ENCODE results near the gene SOX13.

Gene SOX13

DNA sequence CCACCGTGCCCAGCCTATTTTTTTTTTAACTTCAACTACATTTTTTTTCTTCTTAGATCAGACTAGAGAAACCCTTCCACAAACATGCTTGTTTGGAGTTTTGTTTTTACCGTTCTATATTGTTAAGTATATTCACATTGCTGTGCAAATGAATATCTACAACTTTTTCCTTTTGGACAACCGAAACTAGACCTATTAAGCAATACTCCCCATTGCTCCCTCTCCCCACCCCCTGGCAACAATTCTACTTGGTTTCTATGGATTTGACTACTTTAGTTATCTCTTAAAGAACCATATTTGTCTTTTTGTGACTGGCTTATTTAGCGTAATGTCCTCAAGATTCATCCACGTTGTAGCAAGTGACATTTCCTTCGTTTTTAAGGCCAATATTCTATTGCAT, 59.8 kb downstream of the SOX13 start:
- no peak for DNase-seq

DNA sequence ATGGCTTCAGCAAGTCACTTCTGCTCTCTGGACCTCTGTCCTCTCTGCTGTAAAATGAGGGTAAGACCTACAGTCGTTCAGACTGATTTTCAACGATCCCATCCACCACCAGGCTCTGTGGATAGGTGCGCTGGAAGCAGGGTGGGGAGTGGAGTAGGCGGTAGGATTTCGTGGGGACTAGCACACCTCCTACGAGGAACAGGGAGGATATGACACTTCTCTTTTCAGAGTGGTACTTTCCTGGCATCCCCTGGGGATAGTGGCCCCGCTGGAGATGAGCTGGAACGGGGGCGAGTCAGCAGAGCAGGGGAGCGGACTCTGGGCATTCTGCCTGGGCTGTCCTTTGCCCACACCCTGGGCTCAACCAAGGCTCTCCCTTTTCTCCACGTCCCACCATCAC, 61.2 kb downstream of the SOX13 start:
- DNase-seq = no peak

DNA sequence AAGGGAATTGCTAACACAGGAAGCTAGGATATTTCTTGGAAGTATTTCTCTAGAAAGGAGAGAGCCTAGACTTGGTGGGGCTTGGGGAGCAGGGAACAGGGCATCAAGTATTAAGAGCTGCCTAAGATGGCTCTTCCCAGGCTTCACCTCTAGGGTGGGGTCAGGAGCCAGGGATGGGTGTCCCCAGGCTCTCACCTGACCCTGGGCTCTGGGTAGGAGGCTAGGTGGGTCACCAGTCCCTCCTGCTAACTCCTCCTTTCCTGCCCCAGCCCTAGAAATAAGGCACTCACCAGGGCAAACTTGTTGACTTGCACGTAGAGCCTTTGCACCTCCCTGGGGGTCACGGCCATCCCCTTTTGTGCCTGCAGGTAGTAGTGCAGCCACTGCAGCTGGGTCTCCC, 63.9 kb downstream of the SOX13 start:
- no peak for DNase-seq

DNA sequence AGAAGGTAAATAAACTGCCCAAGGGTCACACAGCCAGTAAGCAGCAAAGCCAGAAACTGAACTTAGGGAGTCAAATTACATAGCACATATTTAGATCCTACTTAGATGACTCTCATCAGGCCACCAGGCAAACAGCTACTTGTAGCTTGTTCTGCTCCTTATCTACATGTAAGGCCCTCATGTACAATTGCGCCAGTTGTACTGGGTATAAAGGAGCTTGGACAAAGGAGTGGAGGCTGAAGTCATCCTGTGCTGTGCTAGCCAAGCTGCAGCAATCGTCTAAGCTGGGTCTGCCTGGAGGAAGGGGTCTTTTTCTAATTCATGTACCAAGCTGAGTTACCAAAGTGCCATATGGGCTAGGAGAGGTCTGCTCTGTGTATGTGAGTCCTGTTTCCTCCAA, 66.2 kb downstream of the SOX13 start:
- no peak for DNase-seq

DNA sequence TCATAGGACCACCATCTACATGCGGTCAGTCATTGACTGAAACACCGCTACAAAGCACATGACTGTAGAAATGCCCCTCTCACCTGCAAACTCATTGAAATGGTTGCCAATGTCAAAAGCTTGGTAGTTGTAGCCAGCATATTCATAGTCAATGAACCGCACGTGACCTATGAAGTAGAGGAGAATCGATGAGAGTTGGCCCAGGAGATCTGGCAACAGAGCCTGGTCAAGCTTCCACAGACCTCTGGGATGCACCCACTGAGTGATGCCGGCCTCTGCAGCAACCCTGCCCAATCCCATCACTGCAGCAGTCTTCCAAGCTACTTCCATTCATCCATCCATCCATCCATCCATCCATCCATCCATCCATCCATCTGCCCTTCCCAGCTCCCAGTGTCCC, 67.0 kb downstream of the SOX13 start:
- DNase-seq = no peak

DNA sequence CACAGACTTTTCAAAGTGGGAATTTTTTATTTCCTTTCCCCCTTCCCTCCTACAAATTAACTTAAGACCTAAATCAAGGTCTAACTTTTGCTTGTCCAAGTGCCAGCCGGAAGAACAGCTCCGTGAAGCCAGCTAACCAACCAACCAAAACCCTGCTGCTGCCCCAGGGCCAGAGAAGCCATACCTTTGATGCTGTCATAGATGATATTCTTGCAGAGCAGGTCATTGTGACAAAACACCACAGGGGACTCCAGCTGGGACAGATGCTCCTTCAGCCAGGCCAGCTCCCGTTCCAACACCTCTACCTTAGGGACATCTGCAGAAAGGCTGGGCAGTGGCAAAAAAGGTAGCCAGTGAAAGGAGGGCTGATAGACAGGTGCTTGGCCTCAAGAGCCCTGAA, 68.2 kb downstream of the SOX13 start:
- DNase-seq = no peak

DNA sequence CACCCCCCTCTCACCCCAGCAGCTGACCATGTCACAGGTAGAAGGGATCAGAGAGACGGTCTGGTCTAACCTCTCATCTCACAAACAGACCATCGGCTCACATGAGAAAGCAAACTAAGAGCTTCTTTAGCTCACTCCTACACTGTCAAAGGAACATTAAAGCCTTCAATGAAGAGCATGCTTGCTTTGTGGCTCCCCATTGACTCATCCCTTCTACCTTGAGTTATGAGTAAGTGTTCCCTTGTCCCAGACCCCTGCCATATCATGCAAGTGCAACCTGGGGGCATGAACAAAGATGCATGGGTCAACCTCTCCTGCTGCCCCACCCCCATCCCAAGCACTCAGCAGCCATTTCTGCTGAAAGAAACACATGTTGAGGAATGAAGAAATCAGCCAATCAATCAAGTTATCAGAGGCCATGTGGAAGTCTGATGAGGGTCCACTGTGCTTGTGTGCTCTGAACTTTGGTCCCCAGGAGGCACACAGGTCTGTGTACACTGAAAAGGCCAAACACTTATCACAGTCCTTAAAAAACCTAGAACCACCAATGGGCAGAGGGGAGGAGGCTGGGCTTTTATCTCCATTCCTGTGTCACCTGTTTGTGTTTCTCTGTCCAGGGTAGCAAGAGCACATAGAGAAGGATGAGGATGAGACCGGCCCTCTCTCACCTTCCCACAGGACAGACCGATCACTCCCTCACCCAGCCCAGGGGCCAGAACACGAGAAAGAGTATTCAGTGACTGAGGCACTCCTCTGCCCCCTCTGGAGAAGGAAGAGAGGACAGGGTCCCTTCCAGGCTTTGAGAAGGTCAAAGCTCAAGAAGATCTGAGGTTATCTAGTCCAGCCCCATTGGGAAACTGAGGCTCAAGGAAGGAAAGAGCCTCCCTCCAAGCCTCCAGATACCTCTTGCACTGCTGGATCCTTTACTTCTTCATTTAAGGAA, 69.4 kb downstream of the SOX13 start:
- no peak for DNase-seq

DNA sequence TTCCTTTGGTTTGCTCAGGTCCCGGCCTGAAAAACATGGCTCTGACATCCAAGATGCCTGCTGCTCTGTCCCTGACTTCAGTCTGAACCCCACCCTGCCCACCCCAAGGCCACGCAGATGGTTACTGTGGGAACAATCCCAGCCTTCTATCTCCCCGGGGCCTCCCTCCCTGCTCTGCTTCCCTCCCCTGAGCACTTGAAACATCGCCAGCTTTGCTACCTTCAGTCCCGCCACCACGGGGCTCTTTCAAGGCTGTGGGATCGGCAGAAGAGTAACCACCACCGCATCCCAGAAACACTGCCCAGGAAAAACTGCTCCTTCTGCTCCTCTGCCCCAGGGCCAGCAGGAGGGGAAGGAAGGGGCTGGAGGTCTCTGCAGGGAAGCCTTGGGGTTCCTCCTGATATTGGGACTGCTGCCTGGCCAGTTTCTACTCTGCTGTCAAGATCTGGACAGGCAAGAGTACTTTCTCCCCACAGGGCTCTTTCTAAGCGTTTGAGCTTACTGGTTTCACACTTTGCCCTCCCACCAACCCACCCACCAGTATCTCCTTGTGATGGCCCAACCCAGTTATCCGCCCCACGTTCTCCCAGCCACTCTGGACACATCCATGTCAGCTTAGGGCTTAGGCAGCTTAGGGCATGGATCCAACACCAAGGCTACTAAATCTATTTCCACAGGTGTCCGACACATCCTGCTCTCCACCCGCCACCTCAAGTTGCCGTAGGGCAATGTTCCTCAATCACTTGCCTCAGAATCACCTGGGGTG, 70.5 kb downstream of the SOX13 start:
- DNase-seq = no peak

DNA sequence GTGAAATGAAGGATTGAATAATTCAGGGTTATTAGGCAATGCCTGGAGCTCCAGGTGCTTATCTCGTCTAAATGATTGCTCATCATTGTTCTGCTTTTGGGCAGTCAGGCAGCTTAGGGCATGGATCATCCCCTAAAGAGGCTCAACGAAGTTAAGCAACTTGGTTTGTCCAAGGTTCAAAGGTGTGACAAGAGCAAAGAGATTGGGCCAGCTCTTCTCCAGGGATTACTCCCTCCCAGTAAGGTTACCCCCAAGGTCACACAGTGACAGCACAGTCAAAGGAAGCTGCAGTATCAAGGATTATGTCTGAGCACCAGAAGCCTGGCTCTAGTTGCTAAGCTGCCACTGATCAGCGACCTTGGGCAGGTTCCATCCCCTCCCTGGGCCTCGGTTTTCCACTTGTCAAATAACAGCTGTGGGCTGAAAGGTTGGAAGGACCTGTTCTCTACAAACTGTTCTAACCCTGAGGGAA, 72.2 kb downstream of the SOX13 start:
- DNase-seq = no peak

DNA sequence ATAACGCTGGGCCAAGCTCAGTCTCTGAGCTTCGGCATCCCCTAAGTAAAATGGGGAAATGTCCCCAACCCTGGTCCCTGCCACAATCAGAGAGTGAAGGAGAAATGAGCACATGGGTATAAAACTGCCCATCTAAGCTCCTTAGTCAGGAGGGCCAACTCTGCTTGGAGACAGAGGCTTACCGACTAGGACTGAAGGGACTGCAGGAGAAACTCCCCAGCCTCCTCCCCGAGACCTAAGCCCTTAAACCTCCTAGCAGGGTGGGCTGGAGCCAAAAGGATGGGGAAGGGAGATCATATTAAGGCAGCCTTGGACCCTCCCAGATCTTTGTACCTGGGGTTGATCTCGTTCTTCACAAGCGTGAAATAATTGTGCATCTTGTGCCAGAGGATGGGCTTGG, 73.4 kb downstream of the SOX13 start:
- DNase-seq = no peak

DNA sequence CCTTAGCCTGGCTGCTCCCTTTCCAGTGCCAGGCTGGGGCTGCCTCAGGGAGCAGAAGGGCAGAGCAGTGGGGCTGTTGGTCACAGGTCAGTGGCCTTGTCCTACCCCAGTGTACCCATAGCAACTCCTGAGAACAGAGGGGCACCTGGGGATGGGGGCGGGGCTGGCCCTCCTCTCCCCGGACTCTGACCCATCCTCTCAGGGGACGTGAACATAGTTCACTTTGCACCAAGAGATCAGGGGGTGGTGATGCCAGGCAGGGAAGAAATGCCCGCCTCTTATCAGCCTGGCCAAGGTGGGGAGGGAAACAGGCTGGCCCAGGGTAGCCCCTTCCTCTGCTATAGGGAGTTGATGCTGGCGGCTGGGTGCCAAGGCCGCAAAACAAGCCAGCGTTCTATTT, 74.0 kb downstream of the SOX13 start:
- no peak for DNase-seq

DNA sequence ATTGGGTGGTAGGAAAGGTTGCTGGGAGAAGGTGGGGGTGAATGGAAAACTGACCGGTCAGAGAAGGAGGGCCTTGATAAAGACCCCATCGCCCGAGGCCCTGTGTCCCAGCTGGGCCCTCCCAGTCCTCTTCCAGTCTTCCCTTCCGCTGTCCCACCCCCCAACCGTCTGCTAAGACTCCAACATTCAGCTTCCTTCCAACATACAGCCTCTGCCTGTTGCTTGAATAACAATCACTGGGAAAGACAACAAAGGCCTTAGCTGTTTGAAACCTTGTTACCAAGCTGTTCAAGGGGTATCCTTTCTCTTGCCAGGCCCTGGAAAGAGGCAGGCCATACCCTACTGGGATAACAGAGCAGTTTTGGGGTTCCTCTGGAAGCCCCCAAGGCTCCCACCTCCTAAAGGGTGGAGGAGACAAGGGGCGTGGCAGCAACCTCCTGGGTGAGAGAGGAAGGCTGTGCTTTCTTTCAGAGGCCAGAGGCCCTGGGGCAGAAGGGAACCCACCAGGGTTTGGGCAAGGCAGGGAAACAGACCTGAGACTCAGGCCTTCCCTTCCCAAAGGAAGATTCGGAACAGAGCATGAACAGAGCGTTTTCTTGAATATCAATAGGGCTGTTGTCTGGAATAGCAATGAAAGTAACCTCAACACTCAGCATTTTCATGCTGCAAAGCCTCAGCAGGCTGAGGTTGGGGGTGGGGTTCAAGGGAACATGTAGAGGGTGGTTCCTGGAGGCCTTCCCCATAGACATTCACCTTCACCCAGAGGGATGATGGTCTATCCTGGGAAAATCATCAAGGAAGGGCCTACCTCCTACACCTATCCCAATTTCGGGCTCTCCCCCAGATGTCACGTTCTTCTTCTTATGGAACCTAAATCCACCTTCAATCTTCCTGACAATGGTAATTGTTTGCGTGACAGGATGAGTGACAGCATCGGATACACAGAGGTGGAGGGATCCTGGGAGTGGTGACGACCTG, 74.8 kb downstream of the SOX13 start:
- no peak for DNase-seq

DNA sequence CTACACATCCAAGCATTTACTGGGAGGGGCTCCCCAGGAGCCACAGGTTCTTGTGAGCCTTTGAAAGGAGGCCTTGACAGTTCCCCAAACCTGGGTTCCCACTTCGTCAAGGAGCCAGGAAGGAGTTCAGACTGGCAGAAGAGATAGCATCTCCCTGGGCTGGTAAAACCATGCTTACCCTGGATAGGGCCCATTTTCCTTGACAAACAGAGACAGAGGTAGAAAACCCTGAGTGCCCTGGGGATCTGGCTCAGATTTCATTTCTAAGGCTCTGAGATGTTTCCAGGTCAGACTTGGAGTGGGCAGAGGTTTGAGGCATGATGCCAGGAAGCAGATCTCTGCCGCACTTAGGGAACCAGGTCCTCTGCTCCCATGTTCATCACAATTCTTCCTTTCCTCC, 76.2 kb downstream of the SOX13 start:
- DNase-seq = no peak

DNA sequence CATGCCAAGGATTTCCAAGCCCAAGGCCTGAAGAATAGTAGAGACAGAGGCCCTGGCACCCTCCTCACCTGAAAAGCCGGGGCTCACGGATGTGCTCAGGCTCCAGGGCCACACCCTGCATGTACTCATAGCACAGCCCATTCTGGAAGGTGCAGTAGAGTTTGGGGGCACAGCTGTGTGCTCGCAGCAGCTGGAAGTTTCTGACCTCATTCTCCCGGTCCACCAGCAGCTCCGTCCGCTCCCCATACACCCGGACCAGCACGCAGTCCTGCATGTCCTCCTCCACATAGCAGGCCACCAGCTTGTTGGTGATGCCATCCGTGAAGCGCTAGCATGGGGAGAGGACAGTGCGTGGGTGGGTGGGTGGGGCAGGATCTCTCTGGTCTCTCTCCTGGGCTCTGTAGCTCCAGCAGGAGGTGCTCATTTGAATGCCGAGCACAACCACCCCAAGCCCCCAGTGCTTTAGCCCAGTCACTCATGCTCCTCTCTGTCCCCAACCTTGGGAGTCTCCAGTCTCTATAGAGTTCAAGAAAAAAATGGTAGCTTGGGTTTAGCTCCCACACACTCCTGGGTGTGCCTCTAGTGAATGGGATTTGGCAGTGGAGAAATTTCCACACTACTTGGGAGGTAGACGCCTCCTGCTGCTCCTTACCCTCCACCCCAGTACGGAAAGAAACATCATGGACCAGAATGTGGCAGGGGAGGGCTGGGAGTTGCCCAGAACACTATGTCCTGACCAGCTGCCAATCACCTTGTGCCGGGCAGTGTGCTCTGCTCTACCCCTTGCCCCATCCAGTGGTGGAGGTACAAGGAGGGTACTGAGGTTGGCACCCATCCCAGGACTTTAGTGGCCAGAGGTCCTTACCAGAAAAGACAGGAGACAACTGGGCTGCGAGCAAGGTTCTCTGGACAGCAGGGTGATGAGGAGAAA, 77.0 kb downstream of the SOX13 start:
- DNase-seq = no peak

DNA sequence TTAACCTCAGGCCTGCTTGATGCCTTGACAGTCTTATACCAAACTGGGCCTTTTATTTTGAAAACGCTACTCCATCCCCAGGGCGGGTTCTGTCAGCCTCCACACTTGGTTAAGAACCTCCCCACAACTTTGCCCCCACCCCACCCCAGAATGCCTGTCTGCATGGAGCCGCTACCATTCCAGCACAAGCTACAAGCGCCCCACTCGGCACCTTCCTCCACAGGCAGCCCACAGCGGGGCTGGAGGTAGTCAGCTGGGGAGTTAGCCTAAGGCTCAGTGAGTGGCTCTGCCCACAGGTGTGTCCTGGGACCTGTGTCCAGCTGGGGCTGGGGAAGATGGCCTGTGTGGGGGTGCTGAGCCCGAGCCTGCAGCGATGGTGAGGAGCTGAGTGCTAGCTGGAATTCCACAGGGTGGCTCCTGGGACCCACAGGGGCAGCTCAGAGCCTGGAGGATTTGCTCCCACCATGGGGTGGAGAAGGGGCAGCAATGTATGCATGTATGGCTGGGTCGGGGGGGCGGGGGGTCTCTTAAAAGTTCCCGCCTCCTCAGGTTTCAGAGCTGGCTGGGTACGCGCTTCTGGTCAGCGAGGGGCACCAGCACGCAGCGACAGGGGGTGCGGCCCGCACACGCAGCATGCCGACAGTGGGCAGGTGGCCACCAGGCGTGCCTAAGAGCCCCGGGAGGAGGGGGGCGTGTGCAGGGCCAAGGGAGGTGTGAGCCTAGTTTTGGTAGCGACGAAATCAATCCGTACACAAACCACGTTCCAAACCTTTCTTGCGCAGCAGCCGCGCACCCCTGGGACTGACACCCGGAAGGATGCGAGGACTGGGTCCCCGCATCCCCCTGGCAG, 78.0 kb downstream of the SOX13 start:
- no peak for DNase-seq

DNA sequence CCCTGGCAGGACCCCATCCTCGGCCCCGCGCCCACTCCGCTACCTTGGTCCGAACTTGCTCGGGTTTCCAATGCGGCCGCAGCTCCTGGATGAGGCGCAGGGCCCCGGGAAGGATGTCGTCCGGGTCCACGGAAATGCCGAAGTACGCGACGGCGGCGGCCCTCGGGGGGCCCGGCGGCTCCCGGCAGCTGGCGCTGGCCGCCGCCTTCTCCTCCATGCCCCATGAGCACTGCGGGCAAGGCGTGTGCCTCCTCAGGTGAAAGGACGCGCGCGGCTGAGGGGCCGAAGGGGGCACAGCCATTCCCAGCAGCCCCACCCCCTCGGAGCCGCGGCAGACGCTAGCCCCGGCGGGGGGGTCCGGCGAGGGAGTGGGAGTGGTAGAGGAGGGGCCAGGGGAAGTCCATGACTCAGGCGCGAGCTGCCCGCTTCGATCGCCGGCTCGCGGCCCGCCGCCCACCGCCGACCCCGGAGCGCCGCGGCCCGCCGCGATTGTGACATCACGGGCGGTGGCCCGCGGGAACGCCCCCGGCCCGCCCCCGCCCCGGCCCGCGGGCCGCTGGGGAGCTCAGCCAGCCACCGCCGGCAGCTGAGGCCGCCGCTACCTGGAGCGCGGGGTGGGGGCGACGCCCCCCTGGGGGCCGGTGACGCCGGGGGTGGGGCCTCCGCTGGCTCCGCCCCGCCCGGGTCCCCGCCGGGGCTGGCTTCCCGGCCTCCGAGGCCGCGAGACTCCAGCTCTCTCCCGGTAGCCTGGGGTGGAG, 78.8 kb downstream of the SOX13 start, which contains the start of gene ETNK2:
ETNK2 (minus strand) TSS at position 493 of the 758 bp plus-strand sequence; CDS start at position 301, 192 bp downstream.
- DNase-seq = peak; percentile 36

DNA sequence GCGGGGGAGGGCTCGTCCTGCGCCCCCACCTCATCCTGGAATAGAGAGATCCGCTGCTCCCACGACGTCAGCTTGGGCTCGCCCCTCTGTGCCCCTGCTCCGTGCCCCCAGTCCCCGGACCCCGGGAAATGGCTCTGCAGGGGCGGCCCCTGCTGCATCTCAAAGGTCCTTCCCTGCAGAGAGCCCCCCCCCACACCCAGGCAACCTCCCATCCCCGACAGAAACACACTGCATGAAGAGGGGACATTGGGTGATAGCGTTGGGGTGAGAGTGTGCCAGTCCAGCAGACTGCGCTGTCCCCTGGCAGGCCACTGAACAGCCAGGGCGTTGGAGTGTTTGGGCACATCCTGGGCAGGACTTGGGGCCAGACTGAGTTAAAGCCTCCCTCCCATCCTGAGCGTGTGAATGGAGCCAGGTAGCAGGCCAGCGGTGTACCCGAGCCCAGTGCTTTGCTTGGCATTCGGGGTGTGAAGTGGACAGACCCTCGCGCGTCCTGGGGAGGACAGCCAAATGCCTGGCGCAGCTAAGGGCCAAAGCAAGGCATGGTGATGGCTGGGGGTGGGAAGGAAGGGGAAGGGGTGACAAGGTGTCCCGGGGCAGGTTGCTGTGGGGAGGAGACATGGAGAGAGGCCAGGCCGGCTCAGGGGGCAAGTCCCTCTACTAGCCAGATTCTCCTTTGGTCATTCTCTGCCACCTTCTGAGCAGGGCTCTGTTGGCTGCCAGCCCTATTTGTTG, 79.6 kb downstream of the SOX13 start:
- DNase-seq = no peak

DNA sequence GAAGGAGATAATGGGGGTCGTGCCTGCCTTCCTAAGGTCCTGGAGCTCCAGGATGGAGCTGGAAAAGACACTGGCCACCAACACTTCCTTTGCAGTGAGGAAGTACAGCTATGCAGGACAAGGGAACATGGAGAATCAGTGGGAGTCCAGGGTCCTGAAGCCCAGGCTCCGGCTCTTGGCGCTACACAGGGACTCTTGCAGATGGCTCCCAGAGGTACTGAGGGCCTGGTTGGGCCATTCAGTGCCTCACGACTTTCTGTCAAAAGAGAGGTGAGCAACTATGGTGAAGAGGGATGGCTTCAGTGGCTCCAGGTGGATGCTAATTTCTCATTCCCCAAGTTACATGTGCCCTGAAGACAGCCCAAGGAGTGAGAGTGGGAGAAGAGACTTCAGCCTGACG, 80.8 kb downstream of the SOX13 start:
- DNase-seq = no peak
